Naive thymus-derived CD4-positive, alpha-beta T cell (primary cell): ENCODE data around the gene TMEM62. TPM values are rescaled to one million over a fixed set of nuclear protein-coding genes. Genes with fewer than 3 reads are reported as not detected.
"Not testable (repeated sequence)": the region's sequence is repeated elsewhere in the genome, so short reads cannot be mapped to it uniquely, and the experiment has no call there.

Source experiments
- ATAC-seq: fragments of 150-1000 bp; cut with Tn5 transposase; 2 replicates; pipeline ENCODE4 v1.10.0; 2021; ENCODE audit warnings: mild to moderate bottlenecking, moderate library complexity
- CTCF ChIA-PET: fragments of 350-600 bp; sonication (Branson Sonifier 250); formaldehyde crosslinking; loops from one replicate; lab custom pipeline; 2021; ENCODE audit warnings: antibody characterized with exemption; lab: Charles Lee
- POLR2A ChIA-PET: fragments of 350-600 bp; sonication (Branson Sonifier 250); formaldehyde crosslinking; loops from one replicate; lab custom pipeline; 2021; ENCODE audit warnings: antibody characterized with exemption, inconsistent platforms; lab: Charles Lee
- DNase-seq, 9 donors: peaks; one replicate each; pipeline versions ENCODE4 v3.0.0 to v3.0.0-alpha.2; 2020 to 2022; ENCODE audit warnings: mixed read lengths in 1 of 9
- H3K27ac ChIP-seq: one replicate; pipeline ENCODE4 v1.7.0; 2013; ENCODE audit warnings: mild to moderate bottlenecking, low read depth, low read length, moderate library complexity
- H3K27me3 ChIP-seq, 2 donors: one replicate each; pipeline ENCODE4 v1.7.0; 2013; ENCODE audit warnings: low read length in 2 of 2, mild to moderate bottlenecking in 2 of 2, moderate library complexity in 2 of 2; ENCODE audit not compliant: control insufficient read depth in 2 of 2, insufficient read depth in 2 of 2
- H3K36me3 ChIP-seq, 3 experiments: 1 replicate in 2 of 3; 2 replicates in 1 of 3; pipeline ENCODE4 v1.7.0; 2013; ENCODE audit warnings: low read length in 3 of 3, mild to moderate bottlenecking in 3 of 3, moderate library complexity in 1 of 3; ENCODE audit not compliant: insufficient read depth in 3 of 3, control insufficient read depth in 2 of 3
- H3K4me1 ChIP-seq, 2 donors: one replicate each; pipeline ENCODE4 v1.7.0; 2013; ENCODE audit warnings: low read length in 2 of 2, mild to moderate bottlenecking in 2 of 2, moderate library complexity in 1 of 2; ENCODE audit not compliant: control insufficient read depth in 2 of 2, insufficient read depth in 2 of 2
- H3K4me3 ChIP-seq: 2 replicates; pipeline ENCODE4 v1.7.0; 2013; ENCODE audit warnings: mild to moderate bottlenecking, low read length
- H3K9me3 ChIP-seq, 3 experiments: 1 replicate in 2 of 3; 2 replicates in 1 of 3; pipeline ENCODE4 v1.7.0; 2013; ENCODE audit warnings: low read length in 3 of 3; ENCODE audit not compliant: control insufficient read depth in 2 of 3
- H3K27ac Mint-ChIP-seq, 9 donors: one replicate each; pipeline ENCODE4 v1.8.0; 2020 to 2022; ENCODE audit warnings: mixed read lengths in 9 of 9, mild to moderate bottlenecking in 8 of 9, moderate library complexity in 5 of 9, inconsistent platforms in 2 of 9
- H3K27me3 Mint-ChIP-seq, 5 donors: one replicate each; pipeline ENCODE4 v1.8.0; 2021 to 2022; ENCODE audit warnings: mixed read lengths in 5 of 5, mild to moderate bottlenecking in 1 of 5
- H3K36me3 Mint-ChIP-seq, 5 donors: one replicate each; pipeline ENCODE4 v1.8.0; 2020 to 2022; ENCODE audit warnings: mixed read lengths in 5 of 5, mild to moderate bottlenecking in 3 of 5, inconsistent platforms in 1 of 5
- H3K4me1 Mint-ChIP-seq, 7 donors: one replicate each; pipeline ENCODE4 v1.8.0; 2020 to 2022; ENCODE audit warnings: mixed read lengths in 7 of 7, mild to moderate bottlenecking in 3 of 7, inconsistent platforms in 1 of 7
- H3K4me3 Mint-ChIP-seq, 10 donors: one replicate each; pipeline ENCODE4 v1.8.0; 2020 to 2022; ENCODE audit warnings: mild to moderate bottlenecking in 10 of 10, mixed read lengths in 10 of 10, moderate library complexity in 6 of 10, inconsistent platforms in 2 of 10
- H3K9me3 Mint-ChIP-seq, 11 donors: one replicate each; pipeline ENCODE4 v1.8.0; 2020 to 2022; ENCODE audit warnings: mixed read lengths in 11 of 11, mild to moderate bottlenecking in 4 of 11, inconsistent platforms in 1 of 11, moderate library complexity in 1 of 11
- intact Hi-C, 2 donors: fragments of 100-400 bp; cut with micrococcal nuclease; formaldehyde crosslinking; loops; one replicate each; pipeline ENCODE4 v1.15.1; 2023
- polyA plus RNA-seq, 2 donors: library from polyadenylated mRNA; unstranded; fragments of 300-500 nt; fragmentation: Illumina TruSeq; gene quantifications; one replicate each; pipeline ENCODE4 v1.2.3, GENCODE V29; 2021
- total RNA-seq, 6 experiments: library from RNA in 5 of 6; stranded (reverse) in 5 of 6; gene quantifications; 1 replicate in 5 of 6; 2 replicates in 1 of 6; pipeline ENCODE4 v1.2.3 and lab custom pipeline; 2021 to 2026

Gene TMEM62
- total and polyA plus RNA-seq, 7 experiments from 2014 or later: 3.6 to 21.5 (median 15.2) TPM

DNA sequence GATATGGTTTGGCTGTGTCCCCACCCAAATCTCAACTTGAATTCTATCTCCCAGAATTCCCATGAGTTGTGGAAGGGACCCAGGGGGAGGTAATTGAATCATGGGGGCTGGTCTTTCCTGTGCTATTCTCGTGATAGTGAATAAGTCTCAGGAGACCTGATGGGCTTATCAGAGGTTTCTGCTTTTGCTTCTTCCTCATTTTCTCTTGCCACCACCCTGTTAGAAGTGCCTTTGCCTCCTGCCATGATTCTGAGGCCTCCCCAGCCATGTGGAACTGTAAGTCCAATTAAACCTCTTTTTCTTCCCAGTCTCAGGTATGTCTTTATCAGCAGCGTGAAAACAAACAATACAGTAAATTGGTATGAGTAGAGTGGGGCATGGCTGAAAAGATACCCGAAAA, 64.4 kb downstream of the TMEM62 start:
- H3K27me3 ChIP-seq, H3K4me1 Mint-ChIP-seq, H3K4me3 Mint-ChIP-seq, intact Hi-C loops, DNase-seq, CTCF ChIA-PET, H3K9me3 ChIP-seq, H3K4me3 ChIP-seq, H3K27me3 Mint-ChIP-seq, POLR2A ChIA-PET, H3K4me1 ChIP-seq, ATAC-seq, H3K27ac ChIP-seq: not testable (repeated sequence)
- Mint-ChIP-seq H3K27ac (peak overlapping the region in 2 of 9 donors; percentile 5 to 22), H3K36me3 (peaks cover 18 to 45% (median 31%) of the 10 kb centered on the region in 5 donors), H3K9me3 (peaks cover 0 to 12% (median 4%) of the 10 kb centered on the region in 11 donors)
- peaks cover 7 to 41% (median 14%) of the 10 kb centered on the region in 3 experiments for H3K36me3 ChIP-seq

- H3K4me1 ChIP-seq, ATAC-seq, H3K27me3 ChIP-seq, H3K4me1 Mint-ChIP-seq, intact Hi-C loops, H3K4me3 Mint-ChIP-seq, H3K27ac ChIP-seq, DNase-seq, POLR2A ChIA-PET, CTCF ChIA-PET, H3K27ac Mint-ChIP-seq, H3K27me3 Mint-ChIP-seq, H3K4me3 ChIP-seq, H3K9me3 ChIP-seq: not testable (repeated sequence)
- peaks cover 4 to 33% (median 6%) of the 10 kb centered on the region in 3 experiments for H3K36me3 ChIP-seq
- Mint-ChIP-seq H3K9me3 (peaks cover 0 to 12% (median 4%) of the 10 kb centered on the region in 11 donors), H3K36me3 (peaks cover 18 to 42% (median 27%) of the 10 kb centered on the region in 5 donors)
Observed at GRCh38 chr15:43198556-43198955, 65.2 kb downstream of the TMEM62 start.

GRCh38 chr15:43198992-43199391, 65.6 kb downstream of the TMEM62 start:
- no peaks in the 10 kb centered on the region for H3K4me1 ChIP-seq
- Mint-ChIP-seq H3K27me3 (no peaks in the 10 kb centered on the region), H3K36me3 (peaks cover 18 to 42% (median 27%) of the 10 kb centered on the region in 5 donors), H3K4me1 (peaks cover 0 to 5% (median 0%) of the 10 kb centered on the region in 7 donors), H3K4me3 (no peak overlapping the region), H3K9me3 (peaks cover 0 to 12% (median 4%) of the 10 kb centered on the region in 11 donors), H3K27ac (no peak overlapping the region)
- no peak overlapping the region for H3K27ac ChIP-seq
- no peak for ATAC-seq
- no peak overlapping the region for H3K4me3 ChIP-seq
- intact Hi-C loops: no loop called here
- no peaks in the 10 kb centered on the region for H3K9me3 ChIP-seq
- ChIA-PET CTCF (no interaction called here), POLR2A (no interaction called here)
- peaks cover 4 to 31% (median 4%) of the 10 kb centered on the region in 3 experiments for H3K36me3 ChIP-seq
- H3K27me3 ChIP-seq: no peaks in the 10 kb centered on the region
- DNase-seq: no peak

DNA sequence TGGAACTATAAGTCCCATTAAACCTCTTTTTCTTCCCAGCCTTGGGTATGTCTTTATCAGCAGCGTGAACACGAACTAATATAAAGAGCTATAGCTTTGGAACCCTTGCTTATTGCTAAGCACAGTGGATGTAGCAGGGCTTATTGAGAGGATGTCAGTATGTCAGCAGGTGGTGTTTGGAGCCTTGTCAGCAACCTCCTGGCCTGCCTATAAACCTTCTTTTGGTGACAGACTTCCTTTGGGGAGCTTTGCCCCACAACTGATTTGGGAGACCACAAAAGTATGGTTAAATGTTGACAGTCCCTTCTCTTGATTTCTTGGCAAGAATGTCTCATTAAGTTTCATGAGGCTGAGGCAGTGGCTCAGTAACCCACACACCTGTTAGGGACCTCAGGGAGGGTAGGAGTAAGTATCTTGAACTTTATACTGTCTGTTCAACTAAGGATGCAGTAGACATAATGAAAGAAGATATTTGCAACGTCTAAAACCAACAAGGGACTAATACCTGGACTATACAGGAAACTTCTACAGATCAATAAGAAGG, 66.6 kb downstream of the TMEM62 start:
- intact Hi-C loops: loop anchor here in 1 of 2 donors (5.0 kb wide), 1 partner anchor 498 kb away; no protein-coding TSS in a partner anchor
- no peak for ATAC-seq

GRCh38 chr15:43204016-43204901, 70.9 kb downstream of the TMEM62 start:
- intact Hi-C loops: loop anchor here (1.0 to 5.0 kb wide), 2 partner anchors 17 to 502 kb away; no protein-coding TSS in a partner anchor
- H3K27ac Mint-ChIP-seq: peak overlapping the region in 1 of 9 donors; percentile 66
- no peaks in the 10 kb centered on the region for H3K4me1 ChIP-seq
- no peaks in the 10 kb centered on the region for H3K36me3 ChIP-seq
- H3K4me3 ChIP-seq: no peak overlapping the region
- no peaks in the 10 kb centered on the region for H3K27me3 ChIP-seq
- peaks cover 0 to 7% (median 4%) of the 10 kb centered on the region in 5 donors for H3K36me3 Mint-ChIP-seq
- no peaks in the 10 kb centered on the region for H3K9me3 ChIP-seq
- H3K4me3 Mint-ChIP-seq: no peak overlapping the region
- DNase-seq (peak in 7 of 9 donors; percentile 21 to 37 (median 29)), ATAC-seq (peak; percentile 66)
- H3K4me1 Mint-ChIP-seq: peaks cover 0 to 10% (median 5%) of the 10 kb centered on the region in 7 donors
- ChIA-PET CTCF (interaction anchor here (0.6 to 2.4 kb wide), 7 partner anchors 10 to 403 kb away, joined by 3 to 8 read pairs (median 4); no protein-coding TSS in a partner anchor), POLR2A (interaction anchor here (0.6 to 1.2 kb wide), 2 partner anchors 18 to 109 kb away, joined by 3 to 6 read pairs; partner anchors contain the start of gene CCNDBP1)
- H3K27me3 Mint-ChIP-seq: peaks cover 8 to 16% (median 13%) of the 10 kb centered on the region in 5 donors
- peaks cover 0 to 4% (median 0%) of the 10 kb centered on the region in 11 donors for H3K9me3 Mint-ChIP-seq
- no peak overlapping the region for H3K27ac ChIP-seq

More for the DNA sequence above, 66.6 kb downstream of the TMEM62 start:
- no peak for DNase-seq
- ChIA-PET CTCF (no interaction called here), POLR2A (interaction anchor here (0.9 kb wide), 1 partner anchor 50 kb away, joined by 3 read pairs; no protein-coding TSS in a partner anchor)
- H3K27me3 Mint-ChIP-seq: no peaks in the 10 kb centered on the region
- no peaks in the 10 kb centered on the region for H3K4me1 ChIP-seq
- H3K4me3 ChIP-seq: no peak overlapping the region
- peaks cover 0 to 10% (median 5%) of the 10 kb centered on the region in 7 donors for H3K4me1 Mint-ChIP-seq
- peak overlapping the region in 1 of 9 donors; percentile 10 for H3K27ac Mint-ChIP-seq
- H3K36me3 Mint-ChIP-seq: peaks cover 18 to 37% (median 23%) of the 10 kb centered on the region in 5 donors
- H3K4me3 Mint-ChIP-seq: no peak overlapping the region
- H3K36me3 ChIP-seq: peaks cover 4 to 22% (median 4%) of the 10 kb centered on the region in 3 experiments
- peaks cover 0 to 12% (median 4%) of the 10 kb centered on the region in 11 donors for H3K9me3 Mint-ChIP-seq
- H3K9me3 ChIP-seq: no peaks in the 10 kb centered on the region
- H3K27me3 ChIP-seq: no peaks in the 10 kb centered on the region
- no peak overlapping the region for H3K27ac ChIP-seq

DNA sequence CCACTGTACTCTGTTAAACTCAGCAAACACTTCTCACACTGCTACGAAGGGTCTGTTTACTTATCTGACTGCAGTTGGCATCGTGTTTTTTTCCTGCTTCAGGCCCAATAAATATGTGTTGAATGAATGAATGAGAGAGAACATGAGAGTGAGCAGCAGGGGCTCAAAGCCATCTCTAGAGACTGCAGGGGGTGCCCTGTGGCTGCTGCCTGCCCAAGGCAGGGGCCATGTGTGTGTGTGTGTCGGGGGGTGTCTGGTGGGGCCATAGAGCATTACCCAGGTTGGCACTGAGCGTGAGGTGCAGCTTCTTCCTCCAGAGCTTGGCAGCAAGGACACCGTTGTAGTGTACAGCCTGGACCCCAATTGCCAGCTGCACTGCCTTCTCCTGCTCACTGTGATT, 72.7 kb downstream of the TMEM62 start:
- Mint-ChIP-seq H3K27me3 (peaks cover 11 to 30% (median 23%) of the 10 kb centered on the region in 5 donors), H3K27ac (no peak overlapping the region), H3K36me3 (no peaks in the 10 kb centered on the region), H3K4me3 (no peak overlapping the region), H3K4me1 (peaks cover 0 to 8% (median 4%) of the 10 kb centered on the region in 7 donors), H3K9me3 (peaks cover 0 to 2% (median 0%) of the 10 kb centered on the region in 11 donors)
- Histone ChIP-seq H3K9me3 (no peaks in the 10 kb centered on the region), H3K4me1 (no peaks in the 10 kb centered on the region), H3K4me3 (no peak overlapping the region), H3K36me3 (no peaks in the 10 kb centered on the region), H3K27me3 (no peaks in the 10 kb centered on the region), H3K27ac (no peak overlapping the region)
- POLR2A ChIA-PET: no interaction called here
- ATAC-seq (no peak), DNase-seq (no peak)
- CTCF ChIA-PET: no interaction called here
- intact Hi-C loops: no loop called here
